GM23338 (cell line): ENCODE results near the gene TLE3.

Experiments
- CREB1 ChIP-seq: fragments of 250-450 bp; sonication (Bioruptor Pico); IDR thresholded peaks from 2 replicates; pipeline ENCODE4 v1.5.0; 2020; ENCODE audit warnings: low read depth, mild to moderate bottlenecking, moderate library complexity
- CTCF ChIP-seq, 2 experiments: fragments of 200-600 bp in 1 of 2; sonication (generic) in 1 of 2; conservative IDR thresholded peaks; 2 replicates each; pipeline versions ENCODE4 v1.5.1 to v1.6.1; 2016 to 2017; ENCODE audit warnings: antibody characterized with exemption in 2 of 2, low read depth in 2 of 2, mild to moderate bottlenecking in 2 of 2, moderate library complexity in 1 of 2
- ETS1 ChIP-seq: IDR thresholded peaks from 2 replicates; pipeline ENCODE4 v1.6.1; 2016; ENCODE audit warnings: antibody characterized with exemption
- EZH2 ChIP-seq: fragments of 200-600 bp; sonication (generic); IDR thresholded peaks from one replicate; pipeline ENCODE4 v1.8.0; 2017; ENCODE audit warnings: antibody characterized with exemption, mild to moderate bottlenecking, low read depth; ENCODE audit not compliant: unreplicated experiment
- EZH2phosphoT487 ChIP-seq: fragments of 200-600 bp; sonication (generic); IDR thresholded peaks from one replicate; pipeline ENCODE4 v1.8.1; 2018; ENCODE audit warnings: antibody characterized with exemption; ENCODE audit not compliant: unreplicated experiment
- JUNB ChIP-seq: IDR thresholded peaks from one replicate; pipeline ENCODE4 v1.6.1; 2016; ENCODE audit warnings: antibody characterized with exemption; ENCODE audit not compliant: unreplicated experiment
- NANOG ChIP-seq: IDR thresholded peaks from 2 replicates; pipeline ENCODE4 v1.6.1; 2016; ENCODE audit warnings: antibody characterized with exemption, borderline replicate concordance
- POLR2AphosphoS5 ChIP-seq: IDR thresholded peaks from 2 replicates; pipeline ENCODE4 v1.6.1; 2016; ENCODE audit warnings: antibody characterized with exemption, low read depth
- REST ChIP-seq: IDR thresholded peaks from one replicate; pipeline ENCODE4 v1.6.1; 2018; ENCODE audit warnings: antibody characterized with exemption; ENCODE audit not compliant: unreplicated experiment
- STAT1 ChIP-seq: IDR thresholded peaks from one replicate; pipeline ENCODE4 v1.6.1; 2016; ENCODE audit warnings: antibody characterized with exemption; ENCODE audit not compliant: unreplicated experiment
- ZNF114 ChIP-seq: fragments of 250-450 bp; sonication (Bioruptor Pico); IDR thresholded peaks from 2 replicates; pipeline ENCODE4 v1.5.0; 2020; ENCODE audit warnings: mild to moderate bottlenecking, moderate library complexity
- ZNF331 ChIP-seq: fragments of 250-450 bp; sonication (Bioruptor Pico); IDR thresholded peaks from 2 replicates; pipeline ENCODE4 v1.5.0; 2020; ENCODE audit warnings: low read depth, mild to moderate bottlenecking, moderate library complexity
- ZNF462 ChIP-seq: fragments of 250-450 bp; sonication (Bioruptor Pico); IDR thresholded peaks from 2 replicates; pipeline ENCODE4 v1.5.0; 2020; ENCODE audit warnings: mild to moderate bottlenecking, moderate library complexity

DNA sequence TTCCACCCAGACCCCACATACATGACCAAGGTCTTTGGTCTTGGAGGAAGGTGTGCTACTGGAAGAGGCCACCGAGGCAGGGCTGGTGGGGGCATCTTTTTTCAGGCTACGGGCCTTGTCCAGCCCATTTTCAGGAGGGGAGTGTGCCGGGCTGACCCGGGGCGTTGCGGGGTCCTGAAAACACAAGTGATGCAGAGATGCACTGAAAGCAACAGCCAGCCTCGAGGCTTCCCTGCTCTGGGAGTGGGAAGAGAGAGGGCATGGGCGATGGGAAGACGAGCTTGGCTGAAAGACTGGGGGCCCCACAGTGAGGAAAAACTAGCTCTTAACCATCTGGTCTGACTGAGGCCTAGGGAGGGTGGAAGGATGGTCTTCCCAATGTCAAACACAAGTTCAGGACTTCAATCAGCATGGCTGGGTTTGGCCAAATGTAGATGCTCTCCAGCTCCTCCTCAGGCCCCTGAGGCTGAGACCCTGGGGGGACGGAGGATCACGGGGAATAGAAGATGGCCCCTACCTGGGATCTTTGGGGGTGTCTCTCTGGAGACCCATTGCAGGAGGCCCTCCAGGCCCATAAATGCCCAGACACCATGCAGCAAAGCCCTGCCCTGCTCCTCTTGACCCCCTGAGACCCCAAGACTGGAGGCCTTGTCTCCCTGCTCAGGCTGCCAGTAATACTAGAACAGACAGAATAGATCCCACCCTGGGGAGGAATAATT, 38.9 kb downstream of the TLE3 start:
- no peak for TF ChIP-seq EZH2
- TF ChIP-seq ZNF462 (CRISPR knock-in tag), result no peak
- TF ChIP-seq CTCF (conservative IDR thresholded peaks at IDR 0.05; ENCODE audit: low read depth in 2 of 2), result no peak
- no peak for TF ChIP-seq POLR2AphosphoS5
- no peak for TF ChIP-seq JUNB
- no peak for TF ChIP-seq REST
- TF ChIP-seq STAT1, result no peak
- no peak for TF ChIP-seq EZH2phosphoT487
- no peak for TF ChIP-seq CREB1
- no peak for TF ChIP-seq ZNF331 (CRISPR knock-in tag)
- TF ChIP-seq ETS1, result no peak
- no peak for TF ChIP-seq NANOG
- TF ChIP-seq ZNF114 (CRISPR knock-in tag), result no peak
